Kidney (tissue), 14 donors: ENCODE data around the gene ZP1. TPM values are rescaled to one million over a fixed set of nuclear protein-coding genes. Genes with fewer than 3 reads are reported as not detected.

ENCODE experiments used
- DNase-seq, 5 donors: peaks; one replicate each; pipeline ENCODE4 v3.0.0-alpha.2; 2013 to 2020
- FAIRE-seq: peaks from 2 replicates; lab custom pipeline; 2012; peaks lifted over from hg19 to GRCh38; lab: Jason Lieb, UNC
- H3K27ac ChIP-seq, 2 donors: one replicate each; pipeline ENCODE4 v1.7.0; 2013; ENCODE audit warnings: low read depth in 2 of 2, low read length in 2 of 2, inconsistent platforms in 1 of 2
- H3K27me3 ChIP-seq: one replicate; pipeline ENCODE4 v1.7.1; 2013; ENCODE audit warnings: low read length, inconsistent platforms; ENCODE audit not compliant: control insufficient read depth, insufficient read depth
- H3K36me3 ChIP-seq, 3 donors: one replicate each; pipeline versions ENCODE4 v1.7.0 to v1.7.1; 2013; ENCODE audit warnings: low read length in 3 of 3, control low read depth in 1 of 3, inconsistent platforms in 1 of 3; ENCODE audit not compliant: insufficient read depth in 3 of 3, control insufficient read depth in 2 of 3
- H3K4me1 ChIP-seq, 3 donors: one replicate each; pipeline versions ENCODE4 v1.7.0 to v1.7.1; 2013; ENCODE audit warnings: low read length in 3 of 3, inconsistent platforms in 1 of 3, low read depth in 1 of 3; ENCODE audit not compliant: control insufficient read depth in 2 of 3, insufficient read depth in 2 of 3
- H3K4me3 ChIP-seq, 3 donors: one replicate each; pipeline versions ENCODE4 v1.7.0 to v1.8.1; 2013; ENCODE audit warnings: low read length in 3 of 3, control low read depth in 1 of 3, inconsistent platforms in 1 of 3
- H3K9ac ChIP-seq, 3 donors: one replicate each; pipeline versions ENCODE4 v1.7.0 to v1.7.1; 2013; ENCODE audit warnings: low read length in 3 of 3, control low read depth in 1 of 3, inconsistent platforms in 1 of 3
- H3K9me3 ChIP-seq, 3 donors: one replicate each; pipeline versions ENCODE4 v1.7.0 to v1.7.1; 2013; ENCODE audit warnings: low read length in 3 of 3, control low read depth in 1 of 3, inconsistent platforms in 1 of 3; ENCODE audit not compliant: control insufficient read depth in 2 of 3, insufficient read depth in 1 of 3
- CTCF ChIP-seq: IDR thresholded peaks from 3 replicates; pipeline ENCODE4 v1.5.1; 2012; ENCODE audit warnings: mild to moderate bottlenecking, moderate library complexity, borderline replicate concordance; ENCODE audit not compliant: insufficient read depth; ENCODE audit errors: extremely low read depth
- intact Hi-C: fragments of 100-400 bp; cut with DNase I; formaldehyde crosslinking; loops from one replicate; pipeline ENCODE4 v1.11.1; 2022
- polyA plus RNA-seq: library from polyadenylated mRNA; stranded (reverse); fragments of 350-450 nt; fragmentation: Illumina TruSeq; extraction: RNeasy Lipid Tissue Mini Kit (QIAGEN cat#74804); gene quantifications from one replicate; pipeline ENCODE4 v1.2.3, GENCODE V29; 2014; ENCODE audit warnings: low read depth, low replicate concordance; ENCODE audit not compliant: insufficient read depth
- total RNA-seq: library from RNA; stranded (reverse); fragmentation: NEBNext Ultra II Directional; extraction: Animal tissue kit (Norgen Biotek cat#: 25700); gene quantifications from one replicate; pipeline ENCODE4 v1.2.1, GENCODE V29; 2021
- donor health status: control.
- donor health status: control.
- donor health status: control.
- donor health status: control.
- donor health status: control.
- donor health status: DM: yes; HTN: yes; CAD: no.
- donor health status: Normal renal cell carcinoma (clear cell type).

ZP1 gene
- total and polyA plus RNA-seq, 2 donors from 2014 or later: not detected

GRCh38 chr11:60919320-60919719 is 52.0 kb downstream of the ZP1 start:
- Histone ChIP-seq H3K27ac (no peak overlapping the region), H3K4me3 (no peak overlapping the region), H3K9ac (no peak overlapping the region), H3K9me3 (no peaks in the 10 kb centered on the region), H3K4me1 (peaks cover 3 to 15% (median 6%) of the 10 kb centered on the region in 3 donors), H3K36me3 (peaks cover 8 to 31% (median 21%) of the 10 kb centered on the region in 3 donors), H3K27me3 (no peaks in the 10 kb centered on the region)
- no peak for FAIRE-seq
- DNase-seq: no peak
- TF ChIP-seq CTCF: no peak
- intact Hi-C loops: no loop called here

GRCh38 chr11:60919956-60920355 is 52.6 kb downstream of the ZP1 start:
- DNase-seq: no peak
- H3K4me1 ChIP-seq: peaks cover 3 to 18% (median 3%) of the 10 kb centered on the region in 3 donors
- H3K4me3 ChIP-seq: no peak overlapping the region
- intact Hi-C loops: no loop called here
- peaks cover 8 to 31% (median 21%) of the 10 kb centered on the region in 3 donors for H3K36me3 ChIP-seq
- no peak for FAIRE-seq
- H3K27me3 ChIP-seq: no peaks in the 10 kb centered on the region
- TF ChIP-seq CTCF: no peak
- H3K9me3 ChIP-seq: no peaks in the 10 kb centered on the region
- no peak overlapping the region for H3K27ac ChIP-seq
- H3K9ac ChIP-seq: no peak overlapping the region

- no peak for FAIRE-seq
- H3K27me3 ChIP-seq: no peaks in the 10 kb centered on the region
- peaks cover 8 to 31% (median 21%) of the 10 kb centered on the region in 3 donors for H3K36me3 ChIP-seq
- DNase-seq: peak in 1 of 5 donors; percentile 39
- H3K4me1 ChIP-seq: peaks cover 0 to 12% (median 0%) of the 10 kb centered on the region in 3 donors
- H3K27ac ChIP-seq: no peak overlapping the region
- intact Hi-C loops: no loop called here
- no peak overlapping the region for H3K4me3 ChIP-seq
- H3K9me3 ChIP-seq: no peaks in the 10 kb centered on the region
- no peak overlapping the region for H3K9ac ChIP-seq
- TF ChIP-seq CTCF: no peak
Measured at GRCh38 chr11:60921259-60921658, 53.9 kb downstream of the ZP1 start.
